B cell (primary cell): ENCODE data around the gene CCDC141. TPM values are rescaled to one million over a fixed set of nuclear protein-coding genes. Genes with fewer than 3 reads are reported as not detected.
"Not testable (repeated sequence)": the region's sequence is repeated elsewhere in the genome, so short reads cannot be mapped to it uniquely, and the experiment has no call there.

Source experiments
- ATAC-seq: fragments of 200-7000 bp; cut with Tn5 transposase; one replicate; pipeline ENCODE4 v1.10.0; 2021; ENCODE audit warnings: low read depth, mild to moderate bottlenecking, moderate number of reproducible peaks, moderate library complexity
- CTCF ChIA-PET: fragments of 350-600 bp; sonication (Branson Sonifier 250); formaldehyde crosslinking; loops from one replicate; lab custom pipeline; 2021; ENCODE audit warnings: antibody characterized with exemption, inconsistent platforms; lab: Charles Lee
- POLR2A ChIA-PET: fragments of 350-600 bp; sonication (Branson Sonifier 250); formaldehyde crosslinking; loops from one replicate; lab custom pipeline; 2021; ENCODE audit warnings: antibody characterized with exemption; lab: Charles Lee
- DNase-seq: peaks from one replicate; pipeline ENCODE4 v3.0.0; 2013
- H2AFZ ChIP-seq: 2 replicates; pipeline ENCODE4 v1.6.1; 2012; ENCODE audit warnings: mild to moderate bottlenecking, low read depth, low read length; ENCODE audit not compliant: insufficient read depth, poor library complexity, severe bottlenecking
- H3K27ac ChIP-seq, 2 donors: 1 replicate in 1 of 2; 2 replicates in 1 of 2; pipeline ENCODE4 v1.5.1; 2012 to 2013; ENCODE audit warnings: low read length in 2 of 2, mild to moderate bottlenecking in 2 of 2, moderate library complexity in 1 of 2
- H3K27me3 ChIP-seq, 4 experiments: fragments of 200-600 bp in 1 of 4; sonication (generic) in 1 of 4; replicated peaks in 1 of 4; 1 replicate in 2 of 4; 2 replicates in 2 of 4; pipeline versions ENCODE4 v1.6.1 to v1.7.0; 2013 to 2016; ENCODE audit warnings: low read length in 3 of 4, mild to moderate bottlenecking in 2 of 4, mixed read lengths in 1 of 4, moderate library complexity in 1 of 4; ENCODE audit not compliant: insufficient read depth in 4 of 4, control insufficient read depth in 3 of 4; ENCODE audit errors: control extremely low read depth in 1 of 4
- H3K36me3 ChIP-seq, 2 experiments: replicated peaks in 1 of 2; 1 replicate in 1 of 2; 2 replicates in 1 of 2; pipeline versions ENCODE4 v1.6.1 to v1.7.1; 2013; ENCODE audit warnings: low read length in 1 of 2; ENCODE audit not compliant: insufficient read depth in 2 of 2, control insufficient read depth in 1 of 2; ENCODE audit errors: control extremely low read depth in 1 of 2, extremely low read depth in 1 of 2
- H3K4me1 ChIP-seq, 2 donors: fragments of 200-600 bp in 1 of 2; sonication (generic) in 1 of 2; 1 replicate in 1 of 2; 2 replicates in 1 of 2; pipeline versions ENCODE4 v1.5.1 to v1.6.1; 2013 to 2017; ENCODE audit warnings: low read length in 2 of 2; ENCODE audit not compliant: control insufficient read depth in 2 of 2, insufficient read depth in 2 of 2
- H3K4me2 ChIP-seq: replicated peaks from 2 replicates; pipeline ENCODE3; 2012; ENCODE audit warnings: mild to moderate bottlenecking, low read depth, low read length; ENCODE audit not compliant: poor library complexity, severe bottlenecking
- H3K4me3 ChIP-seq, 5 experiments: fragments of 200-600 bp in 1 of 5; sonication (generic) in 1 of 5; 1 replicate in 3 of 5; 2 replicates in 2 of 5; pipeline versions ENCODE4 v1.5.1 to v1.7.0; 2011 to 2016; ENCODE audit warnings: low read length in 4 of 5, mild to moderate bottlenecking in 4 of 5, low read depth in 2 of 5, control low read depth in 1 of 5, moderate library complexity in 1 of 5; ENCODE audit not compliant: insufficient read depth in 1 of 5; ENCODE audit errors: control extremely low read depth in 1 of 5, extremely low read depth in 1 of 5
- H3K79me2 ChIP-seq: fragments of 200-600 bp; sonication (generic); one replicate; pipeline ENCODE4 v1.6.0; 2016; ENCODE audit warnings: low read length; ENCODE audit not compliant: control insufficient read depth, insufficient read depth
- H3K9ac ChIP-seq: fragments of 200-600 bp; sonication (generic); 2 replicates; pipeline ENCODE4 v1.6.1; 2017; ENCODE audit warnings: mild to moderate bottlenecking, low read length, moderate library complexity
- H3K9me3 ChIP-seq, 3 donors: one replicate each; pipeline versions ENCODE4 v1.6.1 to v1.7.1; 2013; ENCODE audit warnings: low read length in 2 of 3; ENCODE audit not compliant: control insufficient read depth in 2 of 3, insufficient read depth in 1 of 3; ENCODE audit errors: control extremely low read depth in 1 of 3
- H4K20me1 ChIP-seq: 2 replicates; pipeline ENCODE4 v1.6.0; 2012; ENCODE audit warnings: mild to moderate bottlenecking, low read length; ENCODE audit not compliant: insufficient read depth, control insufficient read depth, poor library complexity, severe bottlenecking
- H3K27ac Mint-ChIP-seq: one replicate; pipeline ENCODE4 v1.8.0; 2021; ENCODE audit warnings: mixed read lengths
- H3K27me3 Mint-ChIP-seq: one replicate; pipeline ENCODE4 v1.8.0; 2021; ENCODE audit warnings: mixed read lengths
- H3K4me1 Mint-ChIP-seq: one replicate; pipeline ENCODE4 v1.8.0; 2021; ENCODE audit warnings: mixed read lengths
- H3K4me3 Mint-ChIP-seq: one replicate; pipeline ENCODE4 v1.8.0; 2021; ENCODE audit warnings: mixed read lengths
- H3K9me3 Mint-ChIP-seq: one replicate; pipeline ENCODE4 v1.8.0; 2022; ENCODE audit warnings: mixed read lengths; ENCODE audit not compliant: insufficient read depth
- CTCF ChIP-seq: fragments of 200-600 bp; IDR thresholded peaks from one replicate; pipeline ENCODE4 v1.8.0; 2022; ENCODE audit warnings: antibody characterized with exemption, mild to moderate bottlenecking
- EZH2 ChIP-seq: IDR thresholded peaks from 2 replicates; pipeline ENCODE4 v1.6.1; 2012; ENCODE audit warnings: borderline replicate concordance, low read depth, mild to moderate bottlenecking, moderate library complexity, low read length; ENCODE audit not compliant: insufficient read depth, poor library complexity, severe bottlenecking
- WGBS: methylation state at CpG from one replicate; pipeline ENCODE4 v1.1.5; 2013; ENCODE audit warnings: missing lambda C conversion rate; ENCODE audit not compliant: insufficient coverage; 5-methylcytosine and 5-hydroxymethylcytosine counted together
- intact Hi-C: fragments of 100-400 bp; cut with micrococcal nuclease; formaldehyde crosslinking; loops from one replicate; pipeline ENCODE4 v1.10.0; 2022
- polyA plus RNA-seq: library from polyadenylated mRNA; depleted of rRNA; stranded (reverse); fragments of >200 nt; gene quantifications from 2 replicates; pipeline ENCODE4 v1.2.3, GENCODE V29; 2012
- total RNA-seq, 2 donors: library from RNA; stranded (reverse); fragments of 120-200 nt in 1 of 2; gene quantifications; 1 replicate in 1 of 2; 2 replicates in 1 of 2; pipeline versions ENCODE4 v1.2.3 to v1.2.4, GENCODE V29; 2013 to 2022

Gene CCDC141
- total and polyA plus RNA-seq, 2 donors (not counting 1 experiment from before 2014, with no cell fraction given) = 2.1 to 47.5 TPM

- Histone ChIP-seq H3K9me3 (peaks cover 0 to 7% (median 0%) of the 10 kb centered on the region in 3 donors), H3K4me3 (no peak overlapping the region), H3K4me1 (peaks cover 12 to 20% of the 10 kb centered on the region in 2 donors), H3K79me2 (no peaks in the 10 kb centered on the region), H3K27me3 (no peaks in the 10 kb centered on the region), H3K4me2 (no peak overlapping the region), H2AFZ (no peak overlapping the region), H3K36me3 (no peaks in the 10 kb centered on the region), H3K27ac (no peak overlapping the region), H4K20me1 (no peaks in the 10 kb centered on the region), H3K9ac (no peak overlapping the region)
- Mint-ChIP-seq H3K4me3 (no peak overlapping the region), H3K27me3 (no peaks in the 10 kb centered on the region), H3K9me3 (no peaks in the 10 kb centered on the region), H3K27ac (no peak overlapping the region), H3K4me1 (peaks cover 28% of the 10 kb centered on the region)
- ATAC-seq (no peak), DNase-seq (no peak)
- CTCF ChIA-PET = interaction anchor here (1.3 kb wide), 1 partner anchor 136 kb away, joined by 4 read pairs; no protein-coding TSS in a partner anchor
- POLR2A ChIA-PET = no interaction called here
- 100% methylated on average over 2 of the region's 2 CpGs for WGBS
- intact Hi-C loops = no loop called here
- TF ChIP-seq EZH2 = no peak
- no peak for TF ChIP-seq CTCF
Observed at GRCh38 chr2:178993788-178994187, 56.1 kb downstream of the CCDC141 start.

- DNase-seq, H3K27ac ChIP-seq, H2AFZ ChIP-seq, H3K36me3 ChIP-seq, H3K9me3 ChIP-seq, POLR2A ChIA-PET, H4K20me1 ChIP-seq, H3K9ac ChIP-seq, intact Hi-C loops, H3K79me2 ChIP-seq, ATAC-seq, H3K27me3 Mint-ChIP-seq, H3K9me3 Mint-ChIP-seq, CTCF ChIA-PET, H3K27me3 ChIP-seq, H3K27ac Mint-ChIP-seq, H3K4me1 ChIP-seq, H3K4me3 Mint-ChIP-seq, H3K4me2 ChIP-seq, H3K4me3 ChIP-seq: not testable (repeated sequence)
- peaks cover 19% of the 10 kb centered on the region for H3K4me1 Mint-ChIP-seq
- WGBS = no CpG with 5 or more reads among the region's 3 CpGs
Observed at GRCh38 chr2:178992719-178993118, 57.2 kb downstream of the CCDC141 start.
